ENCODE measurements around the gene IRS1. TPM values are rescaled to one million over a fixed set of nuclear protein-coding genes. Genes with fewer than 3 reads are reported as not detected.

IRS1 gene
- total RNA-seq, 1 donor from 2014 or later: 11.3 TPM

- no peak for TF ChIP-seq CTCF (IDR thresholded peaks at IDR 0.05)
- Histone ChIP-seq H3K4me1 (no peaks in the 10 kb centered on the region), H3K9me3 (no peaks in the 10 kb centered on the region), H3K36me3 (no peaks in the 10 kb centered on the region), H3K27me3 (ENCODE audit: low read depth) (no peaks in the 10 kb centered on the region), H3K4me3 (no peak overlapping the region), H3K27ac (no peak overlapping the region)
- intact Hi-C loops (cut with DNase I): no loop called here
- DNase-seq (no peak), ATAC-seq (no peak)
Observed at GRCh38 chr2:226701052-226701451, 98.6 kb downstream of the IRS1 start.

- no peak overlapping the region for H3K4me3 ChIP-seq
- ATAC-seq: peak; percentile 59 to 61
- intact Hi-C loops (cut with DNase I): no loop called here
- H3K36me3 ChIP-seq: no peaks in the 10 kb centered on the region
- no peaks in the 10 kb centered on the region for H3K27me3 ChIP-seq (ENCODE audit: low read depth)
- H3K27ac ChIP-seq: no peak overlapping the region
- TF ChIP-seq CTCF (IDR thresholded peaks at IDR 0.05): peak; percentile 10
- DNase-seq: no peak
- H3K4me1 ChIP-seq: no peaks in the 10 kb centered on the region
- H3K9me3 ChIP-seq: no peaks in the 10 kb centered on the region
Observed at GRCh38 chr2:226699321-226699720, 100.3 kb downstream of the IRS1 start.

- H3K4me1 ChIP-seq: no peaks in the 10 kb centered on the region
- no peak overlapping the region for H3K27ac ChIP-seq
- intact Hi-C loops (cut with DNase I): no loop called here
- TF ChIP-seq CTCF (IDR thresholded peaks at IDR 0.05): no peak
- no peaks in the 10 kb centered on the region for H3K9me3 ChIP-seq
- H3K36me3 ChIP-seq: no peaks in the 10 kb centered on the region
- DNase-seq: no peak
- H3K27me3 ChIP-seq (ENCODE audit: low read depth): no peaks in the 10 kb centered on the region
- no peak overlapping the region for H3K4me3 ChIP-seq
- no peak for ATAC-seq
Observed at GRCh38 chr2:226698671-226699070, 100.9 kb downstream of the IRS1 start.

- Histone ChIP-seq H3K4me3 (no peak overlapping the region), H3K4me1 (no peaks in the 10 kb centered on the region), H3K27me3 (ENCODE audit: low read depth) (no peaks in the 10 kb centered on the region), H3K27ac (no peak overlapping the region), H3K9me3 (no peaks in the 10 kb centered on the region), H3K36me3 (no peaks in the 10 kb centered on the region)
- ATAC-seq (no peak), DNase-seq (no peak)
- no peak for TF ChIP-seq CTCF (IDR thresholded peaks at IDR 0.05)
- intact Hi-C loops (cut with DNase I): no loop called here
Observed at GRCh38 chr2:226694586-226695284, 104.9 kb downstream of the IRS1 start.

- ATAC-seq: no peak
- H3K4me1 ChIP-seq: no peaks in the 10 kb centered on the region
- DNase-seq: no peak
- H3K4me3 ChIP-seq: no peak overlapping the region
- intact Hi-C loops (cut with DNase I): no loop called here
- H3K36me3 ChIP-seq: no peaks in the 10 kb centered on the region
- H3K27me3 ChIP-seq (ENCODE audit: low read depth): no peaks in the 10 kb centered on the region
- no peak overlapping the region for H3K27ac ChIP-seq
- no peak for TF ChIP-seq CTCF (IDR thresholded peaks at IDR 0.05)
- no peaks in the 10 kb centered on the region for H3K9me3 ChIP-seq
Observed at GRCh38 chr2:226694149-226694548, 105.5 kb downstream of the IRS1 start.
